Esophagus squamous epithelium (tissue), 4 donors: ENCODE data around the gene STX3.

ENCODE experiments used
- POLR2A ChIP-seq, 4 donors: fragments of 450-650 bp; IDR thresholded peaks; one replicate each; pipeline ENCODE4 v1.6.1; 2017; ENCODE audit warnings: antibody characterized with exemption in 4 of 4, mild to moderate bottlenecking in 4 of 4, moderate library complexity in 3 of 4
- TF ChIP-seq, protein P1 (sequence below), 6 experiments: fragments of 450-650 bp in 4 of 6; fragments of 200-600 bp in 2 of 6; sonication (generic) in 2 of 6; IDR thresholded peaks; one replicate each; pipeline ENCODE4 v1.5.1; 2016 to 2019; ENCODE audit warnings: antibody characterized with exemption in 6 of 6, mild to moderate bottlenecking in 4 of 6, moderate library complexity in 4 of 6

DNA sequence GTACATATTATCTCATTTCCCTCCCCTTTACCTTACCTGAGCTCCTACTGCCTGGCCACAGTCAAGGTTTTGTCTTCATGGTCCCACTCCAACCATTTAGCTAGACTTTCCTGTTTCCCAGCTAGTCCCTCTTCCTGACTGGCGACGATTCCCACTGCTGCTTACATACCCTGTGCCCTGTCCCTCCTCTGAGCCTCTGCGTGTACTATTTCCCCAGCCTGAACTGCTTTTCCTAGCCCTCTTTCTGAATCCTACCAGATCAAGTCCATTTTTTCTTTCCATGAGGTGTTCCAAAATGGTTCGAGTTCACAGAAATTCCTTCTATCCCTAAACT is 32.0 kb downstream of the STX3 start:
- TF ChIP-seq, protein P1, sequence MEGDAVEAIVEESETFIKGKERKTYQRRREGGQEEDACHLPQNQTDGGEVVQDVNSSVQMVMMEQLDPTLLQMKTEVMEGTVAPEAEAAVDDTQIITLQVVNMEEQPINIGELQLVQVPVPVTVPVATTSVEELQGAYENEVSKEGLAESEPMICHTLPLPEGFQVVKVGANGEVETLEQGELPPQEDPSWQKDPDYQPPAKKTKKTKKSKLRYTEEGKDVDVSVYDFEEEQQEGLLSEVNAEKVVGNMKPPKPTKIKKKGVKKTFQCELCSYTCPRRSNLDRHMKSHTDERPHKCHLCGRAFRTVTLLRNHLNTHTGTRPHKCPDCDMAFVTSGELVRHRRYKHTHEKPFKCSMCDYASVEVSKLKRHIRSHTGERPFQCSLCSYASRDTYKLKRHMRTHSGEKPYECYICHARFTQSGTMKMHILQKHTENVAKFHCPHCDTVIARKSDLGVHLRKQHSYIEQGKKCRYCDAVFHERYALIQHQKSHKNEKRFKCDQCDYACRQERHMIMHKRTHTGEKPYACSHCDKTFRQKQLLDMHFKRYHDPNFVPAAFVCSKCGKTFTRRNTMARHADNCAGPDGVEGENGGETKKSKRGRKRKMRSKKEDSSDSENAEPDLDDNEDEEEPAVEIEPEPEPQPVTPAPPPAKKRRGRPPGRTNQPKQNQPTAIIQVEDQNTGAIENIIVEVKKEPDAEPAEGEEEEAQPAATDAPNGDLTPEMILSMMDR (IDR thresholded peaks at IDR 0.05), result no peak
- TF ChIP-seq POLR2A (IDR thresholded peaks at IDR 0.05), result no peak
